HepG2 (cell line): ENCODE data around the gene SLC4A11. TPM values are rescaled to one million over a fixed set of nuclear protein-coding genes. Genes with fewer than 3 reads are reported as not detected.

ENCODE experiments used
- CBFB ChIP-seq: sonication (generic); formaldehyde crosslinking; IDR thresholded peaks from 2 replicates; pipeline ENCODE4 v1.4.0; 2020; ENCODE audit warnings: missing genetic modification reagents
- CENPX ChIP-seq: sonication (generic); formaldehyde crosslinking; IDR thresholded peaks from 2 replicates; pipeline ENCODE4 v1.9.0; 2021; ENCODE audit warnings: mild to moderate bottlenecking, missing genetic modification reagents, moderate library complexity
- CHD4 ChIP-seq: fragments of 200-600 bp; sonication (generic); IDR thresholded peaks from 2 replicates; pipeline ENCODE4 v1.7.0; 2017; ENCODE audit warnings: mild to moderate bottlenecking, low read length, borderline replicate concordance
- HNRNPK ChIP-seq: fragments of 200-400 bp; formaldehyde crosslinking; IDR thresholded peaks from 2 replicates; pipeline ENCODE4 v1.6.1; 2018; ENCODE audit warnings: low read length, low read depth, moderate library complexity, mild to moderate bottlenecking; ENCODE audit not compliant: poor library complexity, severe bottlenecking
- HOMEZ ChIP-seq: IDR thresholded peaks from 2 replicates; pipeline ENCODE4 v1.6.1; 2016; ENCODE audit warnings: low read depth
- IRX3 ChIP-seq: sonication (generic); formaldehyde crosslinking; IDR thresholded peaks from 2 replicates; pipeline ENCODE4 v1.8.1; 2023; ENCODE audit warnings: mild to moderate bottlenecking, low read depth, missing genetic modification reagents, borderline replicate concordance
- KDM2A ChIP-seq: sonication (generic); formaldehyde crosslinking; IDR thresholded peaks from 2 replicates; pipeline ENCODE4 v1.4.0; 2020; ENCODE audit warnings: low read depth, missing genetic modification reagents, borderline replicate concordance
- KLF13 ChIP-seq: sonication (generic); formaldehyde crosslinking; IDR thresholded peaks from 2 replicates; pipeline ENCODE4 v1.4.0; 2020; ENCODE audit warnings: mild to moderate bottlenecking, missing genetic modification reagents
- KMT2A ChIP-seq: sonication (generic); formaldehyde crosslinking; IDR thresholded peaks from 2 replicates; pipeline ENCODE4 v1.4.0; 2020; ENCODE audit warnings: missing genetic modification reagents
- MTF1 ChIP-seq: sonication (generic); formaldehyde crosslinking; IDR thresholded peaks from 2 replicates; pipeline ENCODE4 v1.5.0; 2020; ENCODE audit warnings: missing genetic modification reagents
- MYPOP ChIP-seq: sonication (generic); formaldehyde crosslinking; IDR thresholded peaks from 2 replicates; pipeline ENCODE4 v1.8.1; 2023; ENCODE audit warnings: mild to moderate bottlenecking, moderate library complexity, missing genetic modification reagents
- NFIB ChIP-seq: sonication (generic); formaldehyde crosslinking; IDR thresholded peaks from 2 replicates; pipeline ENCODE4 v1.9.0; 2021; ENCODE audit warnings: missing genetic modification reagents, mild to moderate bottlenecking, borderline replicate concordance
- NR2F1 ChIP-seq, 2 experiments: fragments of 450-650 bp in 1 of 2; formaldehyde crosslinking in 1 of 2; IDR thresholded peaks; 2 replicates each; pipeline versions ENCODE4 v1.5.0 to v1.6.1; 2016 to 2020; ENCODE audit warnings: mild to moderate bottlenecking in 1 of 2, missing compliant biosample characterization in 1 of 2, missing genetic modification reagents in 1 of 2, moderate library complexity in 1 of 2
- NR3C1 ChIP-seq: sonication (generic); formaldehyde crosslinking; IDR thresholded peaks from 2 replicates; pipeline ENCODE4 v1.4.0; 2020; ENCODE audit warnings: missing genetic modification reagents
- PAF1 ChIP-seq: IDR thresholded peaks from 2 replicates; pipeline ENCODE4 v1.6.1; 2016; ENCODE audit warnings: missing genetic modification reagents, missing compliant biosample characterization
- PLRG1 ChIP-seq: fragments of 450-650 bp; conservative IDR thresholded peaks from 2 replicates; pipeline ENCODE4 v1.6.1; 2016
- POLR2G ChIP-seq: fragments of 200-400 bp; formaldehyde crosslinking; IDR thresholded peaks from 2 replicates; pipeline ENCODE4 v1.6.1; 2018; ENCODE audit warnings: mild to moderate bottlenecking, low read depth, low read length, moderate library complexity
- RARG ChIP-seq: sonication (generic); formaldehyde crosslinking; IDR thresholded peaks from 2 replicates; pipeline ENCODE4 v1.4.0; 2020; ENCODE audit warnings: low read depth, mild to moderate bottlenecking, missing genetic modification reagents
- TAF1 ChIP-seq: sonication (generic); formaldehyde crosslinking; IDR thresholded peaks from 2 replicates; pipeline ENCODE4 v1.4.0; 2020; ENCODE audit warnings: missing genetic modification reagents
- TGIF2 ChIP-seq: IDR thresholded peaks from 2 replicates; pipeline ENCODE4 v1.6.1; 2016; ENCODE audit warnings: control low read depth, missing compliant biosample characterization
- ZSCAN31 ChIP-seq: sonication (generic); formaldehyde crosslinking; IDR thresholded peaks from 2 replicates; pipeline ENCODE4 v1.5.0; 2020; ENCODE audit warnings: low read depth, mild to moderate bottlenecking, missing genetic modification reagents
- ZZZ3 ChIP-seq: sonication (generic); formaldehyde crosslinking; IDR thresholded peaks from 2 replicates; pipeline ENCODE4 v1.4.0; 2020; ENCODE audit warnings: missing genetic modification reagents, mild to moderate bottlenecking, borderline replicate concordance
- polyA plus RNA-seq, 8 experiments: library from polyadenylated mRNA; depleted of rRNA in 3 of 8; stranded (reverse) in 7 of 8; unstranded in 1 of 8; fragments of >200 nt; fragmentation: Illumina TruSeq in 4 of 8; extraction: Trizol in 4 of 8; gene quantifications; 2 replicates each; pipeline versions ENCODE4 v1.2.1 to v1.2.3, GENCODE V29; 2011 to 2016; ENCODE audit warnings: low read depth in 4 of 8, missing spikeins in 1 of 8, mixed read lengths in 1 of 8; ENCODE audit not compliant: insufficient read depth in 1 of 8
- total RNA-seq, 5 experiments: library from RNA; depleted of rRNA; stranded (reverse); fragments of >200 nt; fragmentation: Illumina TruSeq; extraction: Trizol; gene quantifications; 2 replicates each; pipeline ENCODE4 v1.2.3, GENCODE V29; 2016; ENCODE audit warnings: low read depth in 1 of 5
- TF ChIP-seq, protein P1 (sequence below): sonication (generic); formaldehyde crosslinking; IDR thresholded peaks from 2 replicates; pipeline ENCODE4 v1.8.0; 2022; ENCODE audit warnings: mild to moderate bottlenecking, missing genetic modification reagents; ENCODE audit not compliant: insufficient replicate concordance
- TF ChIP-seq, protein P2 (sequence below): sonication (generic); formaldehyde crosslinking; IDR thresholded peaks from 2 replicates; pipeline ENCODE4 v1.8.1; 2023; ENCODE audit warnings: mild to moderate bottlenecking, missing genetic modification reagents
- TF ChIP-seq, protein P3 (sequence below): sonication (generic); formaldehyde crosslinking; IDR thresholded peaks from 2 replicates; pipeline ENCODE4 v1.5.1; 2020; ENCODE audit warnings: missing genetic modification reagents, mild to moderate bottlenecking, borderline replicate concordance

The SLC4A11 gene
- total and polyA plus RNA-seq, 2 of the 13 experiments (the other 11 are each of a cell fraction or from before 2014, with no cell fraction given) = 3.9 to 27.0 TPM

DNA sequence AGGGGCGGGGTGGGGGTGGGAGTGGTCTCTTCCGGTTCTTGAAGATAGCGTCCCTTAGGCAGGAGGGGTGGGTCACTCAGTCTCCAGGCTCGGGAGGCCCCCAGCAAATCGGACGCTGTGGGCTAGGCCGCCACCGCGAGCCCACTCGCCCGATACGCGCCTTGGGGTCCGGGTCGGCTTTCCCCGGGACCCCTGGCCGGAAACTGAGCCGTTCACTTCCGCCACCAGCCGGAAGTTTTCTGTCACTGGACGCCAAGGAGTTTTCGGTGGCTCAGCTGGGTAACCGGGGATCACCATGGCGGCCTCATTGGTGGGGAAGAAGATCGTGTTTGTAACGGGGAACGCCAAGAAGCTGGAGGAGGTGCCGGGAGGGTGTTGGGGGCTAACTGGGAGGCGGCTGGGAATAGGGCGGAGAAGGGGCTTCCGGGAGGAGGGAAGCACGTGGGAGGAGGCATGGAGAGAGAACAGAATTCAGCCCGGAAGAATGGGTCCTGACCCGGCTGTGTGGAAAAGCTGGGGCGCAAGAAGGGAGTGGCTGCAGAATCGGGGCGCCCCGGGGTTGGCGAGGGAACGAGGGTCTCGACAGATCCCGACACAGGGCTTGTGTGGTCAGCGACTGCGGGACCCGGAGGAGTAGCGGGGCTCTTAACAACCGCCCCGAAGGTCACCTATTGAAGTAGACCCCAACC is 29.6 kb downstream of the SLC4A11 start, which contains the start of gene ITPA (continued):
- peak; percentile 92 for TF ChIP-seq TAF1 (CRISPR knock-in tag)
- peak; percentile 71; the same call in 1 of the 2 replicates for TF ChIP-seq IRX3 (CRISPR knock-in tag)
- no peak for TF ChIP-seq NR2F1 (CRISPR knock-in tag; IDR thresholded peaks at IDR 0.05)
- TF ChIP-seq, protein P1, sequence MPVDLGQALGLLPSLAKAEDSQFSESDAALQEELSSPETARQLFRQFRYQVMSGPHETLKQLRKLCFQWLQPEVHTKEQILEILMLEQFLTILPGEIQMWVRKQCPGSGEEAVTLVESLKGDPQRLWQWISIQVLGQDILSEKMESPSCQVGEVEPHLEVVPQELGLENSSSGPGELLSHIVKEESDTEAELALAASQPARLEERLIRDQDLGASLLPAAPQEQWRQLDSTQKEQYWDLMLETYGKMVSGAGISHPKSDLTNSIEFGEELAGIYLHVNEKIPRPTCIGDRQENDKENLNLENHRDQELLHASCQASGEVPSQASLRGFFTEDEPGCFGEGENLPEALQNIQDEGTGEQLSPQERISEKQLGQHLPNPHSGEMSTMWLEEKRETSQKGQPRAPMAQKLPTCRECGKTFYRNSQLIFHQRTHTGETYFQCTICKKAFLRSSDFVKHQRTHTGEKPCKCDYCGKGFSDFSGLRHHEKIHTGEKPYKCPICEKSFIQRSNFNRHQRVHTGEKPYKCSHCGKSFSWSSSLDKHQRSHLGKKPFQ (CRISPR knock-in tag) = peak; percentile 47
- TF ChIP-seq NR3C1 (CRISPR knock-in tag) = no peak
- peak; percentile 73 for TF ChIP-seq KDM2A
- TF ChIP-seq HNRNPK = peak; percentile 14
- TF ChIP-seq PAF1 = no peak
- TF ChIP-seq CBFB (CRISPR knock-in tag) = peak; percentile 39; the same call in 1 of the 2 replicates
- peak; percentile 70; the same call in 1 of the 2 replicates for TF ChIP-seq ZZZ3
- peak; percentile 80 for TF ChIP-seq ZSCAN31 (CRISPR knock-in tag)
- TF ChIP-seq NFIB (CRISPR knock-in tag) = no peak; the same call in 1 of the 2 replicates
- TF ChIP-seq MYPOP (CRISPR knock-in tag) = peak; percentile 67; the same call in 1 of the 2 replicates
- TF ChIP-seq, protein P2, sequence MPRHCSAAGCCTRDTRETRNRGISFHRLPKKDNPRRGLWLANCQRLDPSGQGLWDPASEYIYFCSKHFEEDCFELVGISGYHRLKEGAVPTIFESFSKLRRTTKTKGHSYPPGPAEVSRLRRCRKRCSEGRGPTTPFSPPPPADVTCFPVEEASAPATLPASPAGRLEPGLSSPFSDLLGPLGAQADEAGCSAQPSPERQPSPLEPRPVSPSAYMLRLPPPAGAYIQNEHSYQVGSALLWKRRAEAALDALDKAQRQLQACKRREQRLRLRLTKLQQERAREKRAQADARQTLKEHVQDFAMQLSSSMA (CRISPR knock-in tag) = peak; percentile 77; the same call in 1 of the 2 replicates
- no peak for TF ChIP-seq PLRG1
- peak; percentile 90 for TF ChIP-seq KMT2A (CRISPR knock-in tag)
- TF ChIP-seq RARG (CRISPR knock-in tag) = no peak
- peak; percentile 20; the same call in 1 of the 2 replicates for TF ChIP-seq KLF13 (CRISPR knock-in tag)
- TF ChIP-seq HOMEZ (CRISPR knock-in tag) = no peak
- TF ChIP-seq TGIF2 (CRISPR knock-in tag) = peak; percentile 99
- no peak for TF ChIP-seq MTF1 (CRISPR knock-in tag)
- no peak for TF ChIP-seq CHD4
- TF ChIP-seq, protein P3, sequence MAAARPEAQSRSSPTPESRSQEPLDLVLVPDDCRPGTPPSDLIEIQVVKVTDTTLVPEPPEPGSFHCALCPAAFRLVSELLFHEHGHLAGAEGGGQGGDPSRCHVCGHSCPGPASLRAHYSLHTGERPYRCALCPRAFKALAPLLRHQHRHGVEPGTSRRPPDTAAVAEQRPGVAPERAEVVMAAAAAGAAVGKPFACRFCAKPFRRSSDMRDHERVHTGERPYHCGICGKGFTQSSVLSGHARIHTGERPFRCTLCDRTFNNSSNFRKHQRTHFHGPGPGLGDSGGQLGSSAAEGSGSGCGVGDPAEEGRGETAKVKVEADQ (CRISPR knock-in tag) = peak; percentile 85
- TF ChIP-seq CENPX = no peak
- TF ChIP-seq POLR2G = peak; percentile 98
